Heart right ventricle (tissue), 16 donors: ENCODE measurements around the gene NR2F6. TPM values are rescaled to one million over a fixed set of nuclear protein-coding genes. Genes with fewer than 3 reads are reported as not detected.
A peak's percentile ranks its signal among the peaks of the same experiment; 100 is the strongest.
"Not testable (repeated sequence)": the region's sequence is repeated elsewhere in the genome, so short reads cannot be mapped to it uniquely, and the experiment has no call there.

Source experiments
- ATAC-seq, 8 donors: fragments of 200-7000 bp; cut with Tn5 transposase; one replicate each; pipeline ENCODE4 v1.9.1; 2020; ENCODE audit warnings: mild to moderate bottlenecking in 8 of 8, moderate library complexity in 8 of 8, moderate number of reproducible peaks in 1 of 8
- DNase-seq, 2 donors: peaks; one replicate each; pipeline ENCODE4 v3.0.0-alpha.2; 2020
- H3K27ac ChIP-seq, 10 donors: fragments of 200-600 bp; sonication (generic) in 2 of 10; one replicate each; pipeline versions ENCODE4 v1.5.0 to v1.8.0; 2020 to 2022; ENCODE audit warnings: mild to moderate bottlenecking in 3 of 10
- H3K27me3 ChIP-seq, 7 donors: fragments of 200-600 bp; one replicate each; pipeline ENCODE4 v1.8.0; 2021 to 2022; ENCODE audit warnings: mild to moderate bottlenecking in 2 of 7
- H3K36me3 ChIP-seq, 9 donors: fragments of 200-600 bp; sonication (generic) in 1 of 9; one replicate each; pipeline versions ENCODE4 v1.5.0 to v1.8.0; 2020 to 2022; ENCODE audit warnings: mild to moderate bottlenecking in 2 of 9
- H3K4me1 ChIP-seq, 9 donors: fragments of 200-600 bp; sonication (generic) in 1 of 9; one replicate each; pipeline versions ENCODE4 v1.5.0 to v1.8.0; 2020 to 2022; ENCODE audit warnings: mild to moderate bottlenecking in 4 of 9
- H3K4me3 ChIP-seq, 10 donors: fragments of 200-600 bp; sonication (generic) in 2 of 10; one replicate each; pipeline versions ENCODE4 v1.5.0 to v1.8.0; 2020 to 2022; ENCODE audit warnings: mild to moderate bottlenecking in 7 of 10, moderate library complexity in 2 of 10
- H3K9me3 ChIP-seq, 11 donors: fragments of 200-600 bp in 10 of 11; sonication (generic) in 2 of 11; one replicate each; pipeline versions ENCODE4 v1.5.0 to v1.8.0; 2013 to 2022; ENCODE audit warnings: mild to moderate bottlenecking in 2 of 11, control low read depth in 1 of 11, moderate library complexity in 1 of 11
- CTCF ChIP-seq, 9 donors: fragments of 200-600 bp; sonication (generic) in 2 of 9; IDR thresholded peaks; one replicate each; pipeline versions ENCODE4 v1.5.0 to v1.8.0; 2021 to 2022; ENCODE audit warnings: antibody characterized with exemption in 9 of 9, mild to moderate bottlenecking in 5 of 9, moderate library complexity in 1 of 9
- WGBS, 2 donors: extraction: QIAGEN DNeasy Blood & Tissue Kit; methylation state at CpG; one replicate each; pipeline ENCODE4 v1.1.7; 2013; ENCODE audit warnings: inconsistent platforms in 1 of 2; 5-methylcytosine and 5-hydroxymethylcytosine counted together
- intact Hi-C, 10 donors: fragments of 100-400 bp; cut with DNase I; formaldehyde crosslinking; loops; one replicate each; pipeline versions ENCODE4 v1.11.1 to v1.14.2; 2022
- polyA plus RNA-seq, 2 donors: library from polyadenylated mRNA; stranded (reverse); fragments of 200-250 nt; gene quantifications; one replicate each; pipeline ENCODE4 v1.2.3, GENCODE V29; 2013
- total RNA-seq, 10 donors: library from RNA; stranded (reverse); fragmentation: NEBNext Ultra II Directional in 3 of 10; extraction: Animal tissue kit (Norgen Biotek cat#: 25700) in 3 of 10; gene quantifications; one replicate each; pipeline versions ENCODE4 v1.2.1 to v1.2.4, GENCODE V29; 2021 to 2023
- donor health status: Arrhythmogenic right ventricular cardiomyopathy.
- donor health status: ischemic (EF 13 %, LVEDD 7.1; RV severe dilation, severe dysfunction).
- donor health status: healthy with polysubstance abuse.
- donor health status: DM: no; HTN: yes; CAD: no.
- donor health status: DM: no; HTN: no; CAD: no.
- donor health status: ischemic (EF 25% LVEDD 6.9; RV normal size, moderate dysfunction).
- donor health status: ischemic (EF 25% LVEDD 5.7; RV mildly dilated, moderate dysfunction).
- donor health status: healthy.
- donor health status: DM: yes; HTN: yes; CAD: no.
- donor health status: Ischemic cardiomyopathy.
- donor health status: ischemic (EF 35%, LVEDD 5.7; RV mildly dilated, moderate dysfunction).
- donor health status: nonischemic (EF 11% LVEDD 7.7; RV severe dilation, severe dysfunction).
- donor health status: DM: yes; HTN: yes; CAD: no.
- donor health status: PGD.
- donor health status: ischemic (EF 29% LVEDD 5.4; RV normal size, mild dysfunction).
- donor health status: nonischemic (EF 23%, LVEDD 6.1; RV moderate dilation, normal function).

Gene NR2F6
- total and polyA plus RNA-seq, 12 donors = 32.0 to 79.7 (median 42.2) TPM

DNA sequence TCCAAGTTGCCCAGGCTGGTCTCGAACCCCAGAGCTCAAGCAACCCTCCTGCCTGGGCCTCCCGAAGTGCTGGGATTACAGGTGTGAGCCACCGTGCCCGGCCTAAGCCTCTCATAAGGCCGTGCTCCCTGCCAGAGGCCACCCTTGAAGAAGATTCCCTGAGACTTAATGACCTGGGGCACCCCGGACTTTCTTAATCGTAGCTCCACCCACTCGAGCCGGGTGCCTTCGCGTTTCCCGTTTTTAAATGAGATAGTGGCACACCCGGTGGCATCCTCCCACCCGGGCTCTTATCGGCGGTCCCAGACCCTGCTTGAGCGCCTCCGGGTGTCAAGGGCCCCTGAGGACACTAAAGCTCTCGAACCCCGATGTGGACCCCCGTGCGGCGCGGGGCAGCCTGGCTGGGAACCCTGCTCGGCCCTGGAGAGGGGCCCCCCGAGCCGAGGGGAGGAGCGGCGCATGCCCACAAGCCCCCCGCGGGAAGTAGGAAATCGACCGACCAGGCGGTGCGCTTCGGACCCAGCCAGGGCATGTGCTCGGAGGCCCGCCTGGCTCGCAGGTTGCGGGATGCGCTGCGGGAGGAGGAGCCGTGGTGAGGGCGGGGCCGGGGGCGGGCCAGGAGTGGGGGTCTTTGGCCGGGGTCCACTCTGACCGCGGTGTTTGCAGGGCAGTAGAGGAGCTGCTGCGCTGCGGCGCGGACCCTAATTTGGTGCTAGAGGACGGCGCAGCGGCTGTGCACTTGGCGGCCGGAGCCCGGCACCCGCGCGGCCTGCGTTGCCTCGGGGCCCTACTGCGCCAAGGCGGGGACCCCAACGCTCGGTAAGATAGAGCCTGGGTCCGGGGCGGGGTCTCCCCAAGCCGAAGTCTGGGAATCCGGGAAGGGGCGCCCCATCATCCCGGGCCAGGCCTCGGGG is 35.9 kb upstream of the NR2F6 start, which contains the start of gene ANKLE1:
ANKLE1 (plus strand) TSS at position 511 of the 914 bp plus-strand sequence; CDS start at position 531, 20 bp downstream.
- Histone ChIP-seq H3K36me3 (peaks cover 0 to 30% (median 10%) of the 10 kb centered on the region in 9 donors), H3K27ac (no peak within 1 kb of the TSS), H3K4me3 (peak within 1 kb of the TSS; percentile 6 to 56 (median 42)), H3K27me3 (peaks cover 11 to 21% (median 16%) of the 10 kb centered on the region in 7 donors), H3K9me3 (no peaks in the 10 kb centered on the region), H3K4me1 (peaks cover 13 to 19% (median 16%) of the 10 kb centered on the region in 9 donors)
- 9% methylated on average over 69 to 75 of the region's 75 CpGs for WGBS, 2 donors
- ATAC-seq = peak; percentile 23 to 42 (median 26)
- DNase-seq = peak in 1 of 2 donors; percentile 29
- intact Hi-C loops = loop anchor here (1.0 to 10.0 kb wide), 12 partner anchors 21 to 507 kb away; partner anchors contain the start of gene USE1 (in 1 of the 10)
- TF ChIP-seq CTCF (IDR thresholded peaks at IDR 0.05) = no peak

- DNase-seq = no peak
- intact Hi-C loops = no loop called here
- WGBS, 2 donors = 77 to 96% methylated on average over 3 of the region's 3 CpGs
These were observed 33.7 kb upstream of the NR2F6 start for GRCh38 chr19:17279436-17279835.

GRCh38 chr19:17275441-17276175 is 29.9 kb upstream of the NR2F6 start:
- intact Hi-C loops = no loop called here
- Histone ChIP-seq H3K27me3 (peaks cover 0 to under 1% (median 0%) of the 10 kb centered on the region in 7 donors), H3K27ac (no peak overlapping the region), H3K4me1 (no peaks in the 10 kb centered on the region), H3K9me3 (no peaks in the 10 kb centered on the region), H3K36me3 (peaks cover 0 to 89% (median 53%) of the 10 kb centered on the region in 9 donors), H3K4me3 (no peak overlapping the region)
- no peak for DNase-seq
- no peak for TF ChIP-seq CTCF (IDR thresholded peaks at IDR 0.05)
- 91 to 92% methylated on average over 19 of the region's 19 CpGs for WGBS, 2 donors
- ATAC-seq = no peak

More at GRCh38 chr19:17279436-17279835, 33.7 kb upstream of the NR2F6 start:
- no peak for TF ChIP-seq CTCF (IDR thresholded peaks at IDR 0.05)
- peaks cover 11 to 21% (median 16%) of the 10 kb centered on the region in 7 donors for H3K27me3 ChIP-seq
- H3K9me3 ChIP-seq = no peaks in the 10 kb centered on the region
- ATAC-seq = no peak
- no peak overlapping the region for H3K27ac ChIP-seq
- H3K4me1 ChIP-seq = peaks cover 13 to 19% (median 16%) of the 10 kb centered on the region in 9 donors
- H3K4me3 ChIP-seq = no peak overlapping the region
- H3K36me3 ChIP-seq = peaks cover 0 to 52% (median 30%) of the 10 kb centered on the region in 9 donors

GRCh38 chr19:17274892-17275291 is 29.2 kb upstream of the NR2F6 start:
- H3K27me3 ChIP-seq, ATAC-seq, H3K9me3 ChIP-seq, intact Hi-C loops, DNase-seq, H3K27ac ChIP-seq, H3K4me3 ChIP-seq, H3K4me1 ChIP-seq: not testable (repeated sequence)
- 95 to 96% methylated on average over 3 of the region's 3 CpGs for WGBS, 2 donors
- H3K36me3 ChIP-seq = peaks cover 0 to 96% (median 53%) of the 10 kb centered on the region in 9 donors
